MM.1S (cell line): ENCODE data around the gene RAB6B.

Source experiments
- CTCF ChIP-seq: fragments of 300-600 bp; sonication (generic); IDR thresholded peaks from 2 replicates; pipeline ENCODE4 v1.5.1; 2016; ENCODE audit warnings: antibody characterized with exemption, low read length, mixed read lengths
- EZH2 ChIP-seq: fragments of 300-600 bp; sonication (generic); optimal IDR thresholded peaks from 2 replicates; pipeline ENCODE3; 2017; ENCODE audit warnings: low read depth, mild to moderate bottlenecking, antibody characterized with exemption, low read length, mixed read lengths

GRCh38 chr3:133914839-133915600 is 19.3 kb upstream of the RAB6B start:
- TF ChIP-seq CTCF (no peak), EZH2 (no peak)
